Endodermal cell (in vitro differentiated cells): Measurements from ENCODE around the gene SCIN. TPM values are rescaled to one million over a fixed set of nuclear protein-coding genes. Genes with fewer than 3 reads are reported as not detected.

ENCODE experiments used
- DNase-seq: peaks from one replicate; pipeline ENCODE4 v3.0.0-alpha.2; 2017
- H3K27ac ChIP-seq: 2 replicates; pipeline ENCODE4 v1.5.1; 2013; ENCODE audit warnings: mild to moderate bottlenecking, low read depth, low read length, moderate library complexity
- H3K27me3 ChIP-seq: 2 replicates; pipeline ENCODE4 v1.6.1; 2013; ENCODE audit warnings: mild to moderate bottlenecking, low read length, moderate library complexity; ENCODE audit not compliant: insufficient read depth, control insufficient read depth, poor library complexity, severe bottlenecking
- H3K36me3 ChIP-seq: 2 replicates; pipeline ENCODE4 v1.7.0; 2013; ENCODE audit warnings: mild to moderate bottlenecking, low read length, moderate library complexity; ENCODE audit not compliant: control insufficient read depth, insufficient read depth
- H3K4me1 ChIP-seq: one replicate; pipeline ENCODE4 v1.7.0; 2013; ENCODE audit warnings: low read length; ENCODE audit not compliant: control insufficient read depth, insufficient read depth
- H3K4me3 ChIP-seq: 2 replicates; pipeline ENCODE4 v1.5.1; 2013; ENCODE audit warnings: mild to moderate bottlenecking, low read length, moderate library complexity
- H3K9ac ChIP-seq: 2 replicates; pipeline ENCODE4 v1.6.1; 2013; ENCODE audit warnings: mild to moderate bottlenecking, low read length, moderate library complexity; ENCODE audit not compliant: poor library complexity, severe bottlenecking; ENCODE audit errors: extremely low read depth
- H3K9me3 ChIP-seq: 2 replicates; pipeline ENCODE4 v1.6.1; 2013; ENCODE audit warnings: mild to moderate bottlenecking, low read length, moderate library complexity; ENCODE audit not compliant: control insufficient read depth
- H3K27ac Mint-ChIP-seq: 2 replicates; pipeline ENCODE4 v1.8.0; 2020; ENCODE audit warnings: mixed read lengths
- H3K27me3 Mint-ChIP-seq: 2 replicates; pipeline ENCODE4 v1.8.0; 2021; ENCODE audit warnings: mild to moderate bottlenecking, mixed read lengths; ENCODE audit not compliant: insufficient read depth
- H3K36me3 Mint-ChIP-seq: 2 replicates; pipeline ENCODE4 v1.8.0; 2020; ENCODE audit warnings: low read depth, mixed read lengths
- H3K4me1 Mint-ChIP-seq: 2 replicates; pipeline ENCODE4 v1.8.0; 2020; ENCODE audit warnings: mixed read lengths
- H3K4me3 Mint-ChIP-seq: 2 replicates; pipeline ENCODE4 v1.8.0; 2020; ENCODE audit warnings: mild to moderate bottlenecking, moderate library complexity, mixed read lengths
- H3K9me3 Mint-ChIP-seq: 2 replicates; pipeline ENCODE4 v1.8.0; 2020; ENCODE audit warnings: mild to moderate bottlenecking, mixed read lengths
- WGBS, 2 experiments: methylation state at CpG; one replicate each; pipeline versions ENCODE4 v1.1.5 to v1.1.7; 2013; ENCODE audit warnings: missing lambda C conversion rate in 2 of 2, mixed read lengths in 1 of 2; ENCODE audit not compliant: insufficient coverage in 1 of 2, insufficient read length in 1 of 2; 5-methylcytosine and 5-hydroxymethylcytosine counted together
- total RNA-seq, 2 donors: library from RNA; stranded (reverse); fragmentation: NEBNext Ultra II Directional in 1 of 2; extraction: Animal tissue kit (Norgen Biotek cat#: 25700) in 1 of 2; gene quantifications; 2 replicates in 1 of 2; 3 replicates in 1 of 2; pipeline ENCODE4 v1.2.1, GENCODE V29; 2021
- TF ChIP-seq, protein P1 (sequence below): fragments of 200-600 bp; sonication (generic); conservative IDR thresholded peaks from 2 replicates; pipeline ENCODE4 v1.5.0; 2021; ENCODE audit warnings: antibody characterized with exemption, mild to moderate bottlenecking

Gene SCIN
- total RNA-seq, 2 donors from 2014 or later: 0.15 TPM; not detected in 1

DNA sequence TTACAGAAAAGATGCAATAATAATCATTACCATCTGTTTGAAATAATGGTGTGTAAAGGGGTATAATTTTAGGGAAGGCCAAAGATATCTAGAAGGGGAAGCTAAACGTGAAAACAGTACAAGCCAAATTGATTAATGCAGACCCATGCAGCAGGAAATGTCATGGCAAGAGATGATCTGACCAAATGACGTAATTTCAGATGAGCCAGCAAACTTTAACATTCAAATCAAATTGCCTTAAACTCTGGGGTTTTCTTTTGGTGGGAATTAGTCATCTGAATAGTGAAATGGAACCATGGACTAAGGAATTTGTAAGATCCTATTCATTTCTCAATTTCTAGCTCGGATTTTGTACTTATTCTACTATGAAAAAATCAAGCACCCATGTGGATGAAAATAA, 21.4 kb upstream of the SCIN start:
- H3K27ac ChIP-seq: no peak overlapping the region
- no peaks in the 10 kb centered on the region for H3K9me3 ChIP-seq
- Mint-ChIP-seq H3K4me1 (no peaks in the 10 kb centered on the region), H3K27me3 (no peaks in the 10 kb centered on the region), H3K36me3 (no peaks in the 10 kb centered on the region), H3K27ac (no peak overlapping the region), H3K4me3 (no peak overlapping the region), H3K9me3 (no peaks in the 10 kb centered on the region)
- H3K36me3 ChIP-seq: no peaks in the 10 kb centered on the region
- TF ChIP-seq, protein P1, sequence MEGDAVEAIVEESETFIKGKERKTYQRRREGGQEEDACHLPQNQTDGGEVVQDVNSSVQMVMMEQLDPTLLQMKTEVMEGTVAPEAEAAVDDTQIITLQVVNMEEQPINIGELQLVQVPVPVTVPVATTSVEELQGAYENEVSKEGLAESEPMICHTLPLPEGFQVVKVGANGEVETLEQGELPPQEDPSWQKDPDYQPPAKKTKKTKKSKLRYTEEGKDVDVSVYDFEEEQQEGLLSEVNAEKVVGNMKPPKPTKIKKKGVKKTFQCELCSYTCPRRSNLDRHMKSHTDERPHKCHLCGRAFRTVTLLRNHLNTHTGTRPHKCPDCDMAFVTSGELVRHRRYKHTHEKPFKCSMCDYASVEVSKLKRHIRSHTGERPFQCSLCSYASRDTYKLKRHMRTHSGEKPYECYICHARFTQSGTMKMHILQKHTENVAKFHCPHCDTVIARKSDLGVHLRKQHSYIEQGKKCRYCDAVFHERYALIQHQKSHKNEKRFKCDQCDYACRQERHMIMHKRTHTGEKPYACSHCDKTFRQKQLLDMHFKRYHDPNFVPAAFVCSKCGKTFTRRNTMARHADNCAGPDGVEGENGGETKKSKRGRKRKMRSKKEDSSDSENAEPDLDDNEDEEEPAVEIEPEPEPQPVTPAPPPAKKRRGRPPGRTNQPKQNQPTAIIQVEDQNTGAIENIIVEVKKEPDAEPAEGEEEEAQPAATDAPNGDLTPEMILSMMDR: no peak
- no peaks in the 10 kb centered on the region for H3K27me3 ChIP-seq
- no peak overlapping the region for H3K9ac ChIP-seq
- no peaks in the 10 kb centered on the region for H3K4me1 ChIP-seq
- 97 to 100% methylated on average over 1 to 2 of the region's 3 CpGs for WGBS, 2 experiments
- no peak overlapping the region for H3K4me3 ChIP-seq
- no peak for DNase-seq

DNA sequence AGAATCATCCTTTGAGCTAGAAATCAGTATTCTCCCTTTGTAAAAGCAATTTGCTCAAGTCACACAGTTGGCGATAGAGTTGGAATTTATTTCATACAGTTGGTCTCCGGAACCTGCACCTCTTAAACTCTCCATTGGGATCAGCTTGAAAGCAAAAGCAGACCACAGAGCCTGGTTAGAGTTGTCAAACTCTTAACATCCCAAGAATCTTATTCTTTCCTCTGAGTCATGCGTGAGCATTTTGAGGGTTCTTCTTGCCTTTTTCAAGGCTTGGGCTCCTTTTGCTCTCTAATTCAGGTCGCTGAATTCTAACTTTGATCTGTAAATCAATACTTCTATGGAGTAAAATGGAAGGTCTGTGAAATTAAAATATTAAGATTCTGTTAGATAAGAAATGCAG, 19.6 kb upstream of the SCIN start:
- TF ChIP-seq, protein P1: no peak
- Histone ChIP-seq H3K36me3 (no peaks in the 10 kb centered on the region), H3K4me1 (no peaks in the 10 kb centered on the region), H3K27me3 (no peaks in the 10 kb centered on the region), H3K27ac (no peak overlapping the region), H3K4me3 (no peak overlapping the region), H3K9me3 (no peaks in the 10 kb centered on the region), H3K9ac (no peak overlapping the region)
- no peak for DNase-seq
- no peaks in the 10 kb centered on the region for H3K36me3 Mint-ChIP-seq
- peaks cover 8% of the 10 kb centered on the region for H3K9me3 Mint-ChIP-seq
- no peak overlapping the region for H3K27ac Mint-ChIP-seq
- no peak overlapping the region for H3K4me3 Mint-ChIP-seq
- no peaks in the 10 kb centered on the region for H3K4me1 Mint-ChIP-seq
- WGBS, 2 experiments: 94 to 96% methylated on average over 3 to 4 of the region's 4 CpGs
- no peaks in the 10 kb centered on the region for H3K27me3 Mint-ChIP-seq

DNA sequence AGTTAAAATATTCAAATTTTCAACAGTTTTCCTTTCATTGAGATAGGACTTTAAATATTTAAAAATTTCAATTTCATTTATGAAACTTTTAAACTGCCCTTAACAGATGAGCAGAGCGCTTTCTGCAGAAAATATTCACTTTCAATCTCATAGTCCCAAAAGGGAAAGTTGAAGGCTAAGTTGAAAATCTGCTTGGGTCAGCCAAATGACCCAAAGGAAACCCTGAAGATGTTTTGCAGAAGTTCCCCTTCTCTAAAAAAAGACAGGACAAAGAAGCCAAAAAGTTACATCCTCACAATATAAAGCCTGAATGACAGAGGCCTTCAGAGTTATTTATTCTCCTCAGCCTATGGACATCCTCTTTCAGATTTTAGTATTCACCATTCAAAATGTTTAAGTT, 17.6 kb upstream of the SCIN start:
- Mint-ChIP-seq H3K4me3 (no peak overlapping the region), H3K4me1 (peaks cover 3% of the 10 kb centered on the region), H3K9me3 (peaks cover 10% of the 10 kb centered on the region), H3K27ac (no peak overlapping the region), H3K36me3 (no peaks in the 10 kb centered on the region), H3K27me3 (no peaks in the 10 kb centered on the region)
- Histone ChIP-seq H3K9ac (no peak overlapping the region), H3K27ac (no peak overlapping the region), H3K36me3 (no peaks in the 10 kb centered on the region), H3K27me3 (no peaks in the 10 kb centered on the region), H3K9me3 (peaks cover 9% of the 10 kb centered on the region), H3K4me3 (no peak overlapping the region), H3K4me1 (peaks cover 3% of the 10 kb centered on the region)
- WGBS, 2 experiments: 100% methylated on average over 1 of the region's 1 CpG; no CpG with 5 or more reads in 1 of the 2 experiments
- no peak for DNase-seq
- TF ChIP-seq, protein P1: no peak
